Stimulated activated CD8-positive, alpha-beta memory T cell treated with anti-CD3 and anti-CD28 coated beads, Interleukin-15, amount 100 ng/mL, for 1 hour (primary cell): ENCODE data around the gene MAML2.

Source experiments
- DNase-seq: peaks from one replicate; pipeline ENCODE4 v3.0.0-alpha.2; 2020; ENCODE audit warnings: low read depth

Gene MAML2

GRCh38 chr11:96238563-96239135, 104.3 kb downstream of the MAML2 start:
- no peak for DNase-seq

GRCh38 chr11:96237766-96238266, 105.2 kb downstream of the MAML2 start:
- no peak for DNase-seq

DNA sequence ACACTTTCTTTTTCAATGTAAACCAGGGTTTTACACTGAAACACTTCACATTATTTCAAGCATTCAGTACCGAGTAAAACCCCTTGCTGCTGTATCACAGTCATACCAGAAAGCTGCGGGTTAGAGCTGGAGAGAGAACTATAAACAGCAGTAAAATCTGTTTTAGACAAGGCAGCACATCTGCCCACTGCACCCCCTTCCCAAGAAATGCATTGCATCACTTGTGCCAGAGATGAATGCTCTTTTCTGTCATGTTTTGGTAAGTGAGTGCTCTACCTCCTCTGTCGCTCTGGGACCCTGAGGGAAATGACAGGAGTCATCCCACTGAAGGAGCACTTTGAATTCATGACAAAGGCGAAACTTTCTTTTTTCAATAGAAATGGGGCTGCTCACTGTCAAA, 107.2 kb downstream of the MAML2 start:
- DNase-seq: no peak

DNA sequence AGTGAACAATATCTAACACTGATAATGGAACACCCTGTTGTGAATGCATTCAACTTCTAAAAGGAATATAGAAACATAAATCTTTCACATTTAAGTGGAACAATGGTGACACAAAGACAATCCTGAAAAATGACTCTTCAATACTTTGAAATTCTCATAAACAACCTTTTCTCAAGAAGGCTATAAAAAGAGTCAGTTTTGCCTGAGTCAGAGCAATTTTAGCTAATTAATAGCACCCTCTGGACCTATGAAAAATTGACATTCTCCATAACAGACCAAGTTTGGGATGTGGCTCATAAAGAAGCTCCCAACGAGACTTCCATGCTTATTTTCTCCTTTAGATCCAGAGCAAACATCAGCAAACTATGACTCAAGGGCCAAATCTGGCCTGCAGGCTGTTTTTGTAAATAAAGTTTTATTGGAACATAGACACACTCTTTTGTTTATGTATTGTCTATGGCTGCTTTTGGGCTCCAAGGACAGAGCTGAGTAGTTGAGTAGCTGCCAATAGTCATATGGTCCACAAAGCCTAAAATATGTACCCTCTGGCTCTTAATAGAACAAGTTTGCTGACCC, 108.0 kb downstream of the MAML2 start:
- no peak for DNase-seq

DNA sequence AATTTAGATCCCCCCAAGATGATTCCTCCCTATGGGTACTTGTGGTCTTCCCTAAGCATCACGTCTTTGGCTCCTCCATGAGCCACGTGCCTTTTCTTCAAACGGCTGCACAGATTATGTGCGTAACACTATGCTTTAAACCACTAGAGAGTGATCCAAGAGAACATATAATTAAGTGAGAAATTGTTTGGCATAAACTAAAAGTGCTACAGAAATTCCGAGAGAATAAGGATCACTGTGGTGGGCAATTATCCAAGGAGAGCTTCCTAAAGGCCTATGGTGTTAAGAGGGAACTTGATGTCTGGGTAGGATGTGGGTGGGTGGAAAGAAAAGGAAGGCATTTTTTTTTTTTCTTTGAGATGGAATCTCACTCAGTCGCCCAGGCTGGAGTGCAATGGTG, 110.9 kb downstream of the MAML2 start:
- no peak for DNase-seq

- no peak for DNase-seq
These were observed 112.3 kb downstream of the MAML2 start for GRCh38 chr11:96230686-96231085.

DNA sequence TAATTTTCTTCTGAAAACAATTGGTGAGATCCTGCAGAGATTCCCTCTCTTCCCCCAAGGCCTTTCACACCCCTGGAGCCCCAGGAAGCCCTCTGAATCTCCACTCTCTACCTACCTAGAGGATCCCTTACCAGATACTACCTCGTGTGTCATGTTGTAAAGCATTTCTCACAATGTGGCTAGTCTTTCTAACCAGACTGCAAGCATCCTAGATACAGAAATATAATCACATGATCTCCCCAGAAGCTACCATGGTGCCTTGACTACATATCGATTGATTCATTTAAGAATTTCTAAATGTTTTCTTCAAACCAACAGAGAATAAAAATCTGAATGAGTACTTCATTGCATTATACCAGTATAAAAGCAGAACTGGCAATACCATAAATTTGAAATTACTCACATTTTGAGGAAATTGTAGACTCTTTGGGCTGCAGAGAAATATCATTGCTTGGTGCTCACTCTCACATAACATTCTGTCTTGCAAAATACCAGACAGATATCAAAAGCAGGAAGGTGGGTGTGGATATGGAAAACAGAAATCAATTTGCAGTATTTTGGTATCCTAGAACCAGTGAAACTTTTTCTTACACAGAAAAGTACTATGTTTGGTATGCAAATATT, 113.5 kb downstream of the MAML2 start:
- DNase-seq: no peak

GRCh38 chr11:96228910-96229309, 114.1 kb downstream of the MAML2 start:
- DNase-seq: no peak

- DNase-seq: no peak
These were observed 114.5 kb downstream of the MAML2 start for GRCh38 chr11:96228473-96228891.

- no peak for DNase-seq
These were observed 115.8 kb downstream of the MAML2 start for GRCh38 chr11:96227244-96227643.

- no peak for DNase-seq
These were observed 119.9 kb downstream of the MAML2 start for GRCh38 chr11:96223083-96223482.

GRCh38 chr11:96222102-96222501, 120.9 kb downstream of the MAML2 start:
- no peak for DNase-seq

GRCh38 chr11:96221244-96222070, 121.5 kb downstream of the MAML2 start:
- no peak for DNase-seq

DNA sequence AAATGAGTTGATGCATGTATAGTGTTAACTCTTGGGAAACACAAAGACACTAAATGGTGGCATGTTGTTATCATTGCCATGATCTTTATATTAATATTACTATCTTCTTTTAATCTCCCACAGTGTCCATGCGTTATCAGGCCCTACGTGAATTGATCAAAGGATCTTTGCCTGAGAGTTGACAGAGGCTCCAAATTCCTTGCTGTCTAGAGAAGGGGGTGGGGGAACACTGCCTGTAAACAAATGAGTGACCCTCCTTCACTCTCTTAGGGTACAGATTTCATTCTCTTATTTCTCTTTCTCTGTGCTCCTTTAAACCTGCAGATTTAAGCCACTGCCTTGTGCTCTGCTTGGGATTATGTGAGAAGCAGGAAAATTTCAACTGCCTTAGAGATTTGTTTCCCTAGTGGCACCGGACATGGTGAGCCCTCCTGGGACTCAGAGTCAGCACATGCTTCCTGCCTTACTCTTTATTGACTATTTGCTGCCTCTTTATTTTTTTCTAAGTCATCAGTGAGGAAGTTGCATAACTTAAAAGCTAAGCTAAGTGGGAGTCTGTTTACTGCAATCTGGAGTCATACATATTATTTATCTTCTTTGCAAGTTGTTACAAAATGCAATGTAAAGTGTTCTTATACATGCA, 122.9 kb downstream of the MAML2 start:
- DNase-seq: no peak

DNA sequence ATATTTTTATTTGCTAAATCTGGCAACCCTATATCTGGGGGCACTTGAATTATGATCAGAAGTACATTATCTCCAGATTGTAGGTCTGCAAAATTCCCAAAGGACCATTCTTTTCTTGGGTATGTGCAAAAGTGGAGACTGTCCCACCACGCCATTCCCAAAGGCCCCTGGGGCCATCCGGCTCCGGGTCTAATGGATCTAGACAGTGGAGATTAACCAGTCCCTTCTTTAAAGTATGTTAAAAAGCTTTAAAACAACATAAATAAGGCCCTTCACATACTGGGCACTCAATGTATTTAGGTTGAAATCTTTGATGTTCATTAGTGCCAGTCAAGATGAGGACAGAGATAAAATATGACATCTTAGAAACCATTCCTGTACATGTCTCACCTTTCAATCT, 124.1 kb downstream of the MAML2 start:
- no peak for DNase-seq

DNA sequence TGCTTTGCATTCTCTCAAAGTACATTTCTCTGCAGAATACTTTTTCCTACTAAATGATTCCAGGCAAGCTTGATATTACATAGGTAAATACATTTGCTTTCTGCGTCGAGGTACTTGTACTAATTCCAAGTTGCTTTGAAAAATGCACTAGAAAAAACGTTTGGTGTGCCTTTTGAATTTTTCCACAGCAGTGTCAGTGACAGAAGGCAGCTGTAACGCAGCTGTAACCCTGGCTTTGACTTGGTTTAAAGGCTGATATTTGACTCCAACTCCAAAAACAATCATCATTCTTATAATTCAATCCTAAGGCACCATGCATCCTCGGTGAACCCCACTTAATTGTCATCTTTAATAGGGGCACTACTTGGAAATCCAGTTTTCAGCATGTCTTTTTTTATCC, 125.0 kb downstream of the MAML2 start:
- no peak for DNase-seq

- no peak for DNase-seq
These were observed 125.8 kb downstream of the MAML2 start for GRCh38 chr11:96217206-96217605.

DNA sequence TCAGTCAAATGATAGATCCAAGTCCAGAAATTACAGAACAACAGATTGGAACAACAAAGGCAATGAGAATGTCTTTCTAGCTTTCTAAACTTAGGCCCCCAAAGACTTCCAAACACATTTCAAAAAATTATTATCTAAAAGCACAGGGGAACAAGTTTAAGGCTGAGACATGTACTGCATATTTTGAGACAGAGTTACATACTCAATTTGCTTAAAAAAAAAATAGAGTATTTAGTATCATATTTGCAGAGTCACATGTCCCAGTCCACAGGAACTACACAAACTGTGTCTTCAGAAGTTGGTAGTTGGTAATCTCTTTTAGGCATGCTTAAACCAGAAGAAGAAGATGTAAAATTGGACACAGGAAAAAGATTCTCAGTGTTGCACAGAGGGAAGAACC, 127.2 kb downstream of the MAML2 start:
- DNase-seq: no peak

DNA sequence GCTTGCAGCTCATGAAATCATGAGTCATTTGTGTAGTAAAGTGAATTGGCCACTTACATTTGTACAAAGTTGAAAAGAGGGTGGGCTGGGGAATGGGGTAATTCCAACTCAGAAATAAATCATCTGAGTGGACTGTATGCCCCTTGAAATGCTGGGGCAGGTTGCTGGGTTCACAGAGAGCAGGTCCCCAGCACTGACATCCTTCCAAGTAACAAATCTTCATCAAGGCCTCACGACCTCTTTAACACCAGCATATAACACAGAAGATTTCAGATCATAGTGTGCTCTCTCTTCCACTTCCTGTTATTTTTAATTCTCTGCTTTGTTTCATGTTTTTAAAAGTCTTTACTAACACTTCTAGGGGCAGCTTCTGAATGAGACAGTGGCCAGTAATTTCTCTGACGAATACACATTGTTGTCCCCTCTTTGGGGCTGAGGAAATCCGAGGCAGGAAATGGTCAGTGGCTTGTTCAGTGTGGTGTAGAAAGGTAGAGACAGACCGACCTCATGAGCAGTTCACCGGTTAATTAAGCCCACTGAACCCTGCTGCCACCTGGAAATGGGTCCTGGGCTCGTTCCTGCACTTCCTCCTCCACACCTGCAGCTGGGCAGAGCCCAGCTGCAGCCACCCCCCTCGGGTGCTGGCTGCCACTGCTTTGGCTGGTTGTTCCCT, 127.7 kb downstream of the MAML2 start:
- no peak for DNase-seq

DNA sequence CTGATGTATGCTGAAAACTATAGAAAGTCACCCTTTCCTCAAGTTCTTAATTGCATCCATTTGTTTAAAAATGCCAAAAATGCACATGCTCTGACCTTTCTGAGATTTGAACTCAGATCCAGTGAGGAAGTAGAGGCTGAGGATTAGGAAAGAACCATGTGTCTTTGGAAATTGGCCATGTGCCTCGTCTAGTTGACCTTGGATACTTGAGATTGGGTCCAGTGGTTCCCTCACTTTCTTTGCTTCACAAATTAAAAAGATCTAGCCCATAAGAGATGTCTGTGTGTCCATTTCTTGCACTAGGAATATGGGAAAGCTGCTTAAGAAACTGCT, 128.3 kb downstream of the MAML2 start:
- DNase-seq: no peak

DNA sequence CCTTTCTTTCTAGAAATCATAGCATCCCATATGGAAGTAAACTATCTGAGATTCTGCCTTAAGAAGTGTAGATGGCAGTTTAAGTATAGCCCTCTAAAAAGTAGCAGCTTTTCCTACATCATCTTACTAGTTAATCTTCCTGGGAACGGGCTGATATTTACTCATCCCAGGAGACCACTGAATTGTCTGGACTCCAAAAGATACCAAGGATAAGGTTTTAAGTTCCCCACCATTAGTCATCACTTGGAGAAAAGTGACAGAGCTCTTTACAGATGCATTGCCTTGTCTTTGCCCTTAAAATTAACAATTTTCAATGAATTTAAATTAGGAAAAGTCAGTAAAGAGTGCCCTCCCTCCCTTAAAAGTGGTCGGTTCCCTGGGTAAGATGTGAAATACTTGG, 129.5 kb downstream of the MAML2 start:
- DNase-seq: no peak

DNA sequence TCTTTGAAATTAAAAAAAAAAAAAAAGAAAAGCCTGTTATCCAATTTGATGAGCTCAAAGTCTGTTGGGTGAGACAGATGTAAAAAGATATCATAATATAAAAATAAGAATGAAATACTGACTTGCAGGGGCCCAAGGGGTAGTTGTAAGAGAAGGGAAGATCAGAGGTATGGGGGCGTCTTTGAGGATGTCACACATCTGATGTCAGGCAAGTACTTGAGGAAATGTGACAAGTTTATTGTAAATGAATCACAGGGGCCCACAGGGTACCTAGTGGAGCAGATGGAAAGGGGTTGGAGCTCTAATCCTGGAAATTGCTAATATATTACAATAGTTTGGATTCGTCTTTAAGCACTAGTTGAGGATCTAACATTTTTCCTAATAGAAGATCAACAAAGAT, 131.6 kb downstream of the MAML2 start:
- DNase-seq: no peak
